NCI-H2171 treated with DMSO at 0.1 percent for 48 hours (cell line): ENCODE measurements around the gene MRPL55.

Experiments
- DNase-seq: peaks from one replicate; lab custom pipeline; 2025; lab: John Stamatoyannopoulos, UW

MRPL55 gene

GRCh38 chr1:228109073-228109961 lies at the start of gene MRPL55:
TSS of gene MRPL55 (minus strand) at chr1:228109299. CDS start at chr1:228108260, 1,039 bp downstream.
- peak; percentile 91 for DNase-seq

- no peak for DNase-seq
Observed at GRCh38 chr1:228158151-228159007, 49.3 kb upstream of the MRPL55 start.

GRCh38 chr1:228157729-228158126 lies 48.6 kb upstream of the MRPL55 start:
- no peak for DNase-seq

- no peak for DNase-seq
Observed at GRCh38 chr1:228156941-228157728, 48.0 kb upstream of the MRPL55 start.

- DNase-seq, result no peak
Observed at GRCh38 chr1:228156515-228156881, 47.4 kb upstream of the MRPL55 start.

DNA sequence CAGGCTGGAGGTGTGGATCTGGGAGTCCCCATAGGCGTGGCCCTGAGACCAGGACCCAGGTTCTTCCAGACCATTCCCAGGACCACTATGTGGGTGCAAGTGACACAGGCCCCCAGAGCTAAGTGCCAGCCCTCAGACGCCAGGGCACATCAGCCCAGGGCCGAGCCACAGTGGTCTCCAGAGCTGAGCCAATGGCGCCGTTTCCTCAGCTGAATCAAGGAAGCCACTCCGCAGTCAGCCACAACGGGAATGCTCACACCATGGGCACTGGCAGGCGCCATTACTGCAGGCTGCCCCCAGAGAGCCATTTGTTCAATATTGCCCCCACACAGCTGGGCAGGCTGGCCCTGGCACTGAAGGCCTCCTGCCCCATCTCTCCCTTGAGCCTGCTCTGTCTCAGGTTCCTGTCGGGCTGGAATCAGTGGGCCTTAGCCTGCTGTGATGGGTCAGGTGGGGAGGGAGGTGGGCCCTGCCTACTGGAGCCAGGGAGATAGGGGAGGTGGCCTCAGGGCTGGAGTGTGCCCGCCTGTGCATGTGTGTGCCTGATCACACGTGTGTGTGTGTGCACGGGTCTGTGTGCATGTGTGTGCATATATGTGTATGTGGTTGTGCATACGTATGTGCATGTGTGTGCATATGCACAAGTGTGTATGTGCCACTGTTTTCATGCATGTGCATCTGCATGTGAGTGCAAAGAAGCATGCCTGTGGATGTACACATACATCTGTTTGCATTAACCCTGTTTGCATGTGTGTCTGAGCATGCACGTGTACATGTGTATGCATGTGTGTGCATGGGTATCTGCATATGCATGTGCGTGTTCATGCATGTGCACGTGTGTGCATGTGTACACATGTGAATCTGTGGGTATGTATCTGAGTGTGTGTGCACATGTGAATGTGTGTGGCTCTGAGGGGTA lies 46.8 kb upstream of the MRPL55 start:
- no peak for DNase-seq

GRCh38 chr1:228154670-228155571 lies 45.8 kb upstream of the MRPL55 start:
- DNase-seq, result no peak

DNA sequence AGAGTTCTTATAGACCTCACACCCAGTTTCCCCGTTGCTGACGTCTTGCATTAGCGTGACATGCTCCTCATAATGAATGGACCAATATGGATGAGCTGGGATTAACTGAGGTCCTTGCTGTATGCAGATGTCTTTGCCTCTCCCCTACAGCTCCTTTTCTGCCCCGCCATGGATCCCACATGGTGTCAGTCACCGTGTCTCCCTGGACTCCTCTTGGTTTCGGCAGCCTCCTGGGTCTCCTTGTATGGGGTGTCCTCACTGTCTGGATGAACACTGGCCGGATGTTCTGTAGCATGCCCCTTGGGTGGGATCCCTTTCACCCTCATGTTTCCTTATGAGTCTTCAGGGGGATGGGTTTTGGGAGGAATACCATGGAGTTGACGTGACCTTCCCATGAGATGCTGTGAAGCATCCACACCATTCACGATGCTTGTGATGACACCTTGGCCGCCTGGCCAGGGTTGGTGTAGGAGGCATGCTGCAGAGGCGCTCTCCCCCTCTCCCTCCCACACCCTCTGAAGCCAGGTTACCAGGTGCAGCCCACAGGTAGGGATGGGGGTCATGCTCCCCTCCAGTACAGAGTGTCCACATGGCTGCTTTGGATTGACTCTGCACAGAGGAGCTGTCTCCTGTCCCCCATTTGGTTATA lies 45.0 kb upstream of the MRPL55 start:
- DNase-seq, result no peak

DNA sequence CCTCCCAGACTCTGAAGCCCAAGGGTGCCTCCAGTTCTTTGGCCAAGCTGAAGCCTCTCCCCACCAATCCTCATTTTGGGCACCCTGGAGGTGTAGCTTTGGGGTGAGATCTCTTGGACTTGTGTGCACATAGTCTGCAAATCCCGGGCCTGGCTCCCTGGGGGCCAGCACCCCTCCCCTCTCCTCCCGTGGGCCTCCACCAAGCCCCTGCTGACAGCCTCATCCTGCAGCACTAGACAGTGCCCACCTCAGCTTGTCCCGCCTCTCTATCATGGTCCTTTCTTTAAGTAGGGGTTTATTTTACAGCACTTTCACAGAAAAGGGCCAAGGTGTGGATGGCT lies 43.8 kb upstream of the MRPL55 start:
- DNase-seq, result no peak

- DNase-seq, result no peak
Observed at GRCh38 chr1:228152097-228152917, 43.2 kb upstream of the MRPL55 start.

DNA sequence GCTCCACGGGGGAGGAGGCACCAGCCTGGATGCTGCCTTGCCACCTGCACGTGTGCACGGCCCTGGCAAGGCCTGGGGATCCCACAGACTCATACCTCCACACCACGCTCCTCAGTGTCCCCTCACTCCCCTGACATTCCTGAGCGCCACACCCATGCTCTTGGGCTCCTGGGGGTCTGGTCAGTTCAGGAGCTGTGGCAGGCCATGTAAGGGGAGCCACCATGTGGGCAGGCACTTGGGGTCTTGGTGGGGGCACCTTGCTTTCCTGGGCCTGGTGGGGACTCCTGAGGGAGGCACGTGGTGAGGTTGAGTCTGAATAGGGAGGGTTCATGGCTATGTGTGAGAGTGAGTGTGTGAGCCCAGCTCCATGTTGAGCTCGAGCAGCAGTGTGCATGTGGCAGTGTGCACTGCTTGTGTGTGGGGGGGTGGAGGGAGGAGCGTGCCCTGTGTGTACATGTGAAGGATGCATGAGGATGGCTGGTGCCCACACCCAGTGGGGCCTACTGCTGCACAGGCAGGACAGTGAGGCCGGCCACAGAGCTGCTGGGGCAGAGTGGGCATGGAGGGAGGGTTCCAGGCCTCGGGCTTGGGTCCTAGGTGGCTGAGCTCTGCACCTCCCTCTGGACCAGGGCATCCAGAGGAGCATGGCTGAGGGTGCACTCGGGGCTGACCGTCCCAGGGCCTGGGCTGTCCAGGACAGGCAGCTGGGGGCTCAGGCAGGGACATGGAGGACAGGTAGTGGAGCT lies 42.3 kb upstream of the MRPL55 start:
- DNase-seq, result no peak

DNA sequence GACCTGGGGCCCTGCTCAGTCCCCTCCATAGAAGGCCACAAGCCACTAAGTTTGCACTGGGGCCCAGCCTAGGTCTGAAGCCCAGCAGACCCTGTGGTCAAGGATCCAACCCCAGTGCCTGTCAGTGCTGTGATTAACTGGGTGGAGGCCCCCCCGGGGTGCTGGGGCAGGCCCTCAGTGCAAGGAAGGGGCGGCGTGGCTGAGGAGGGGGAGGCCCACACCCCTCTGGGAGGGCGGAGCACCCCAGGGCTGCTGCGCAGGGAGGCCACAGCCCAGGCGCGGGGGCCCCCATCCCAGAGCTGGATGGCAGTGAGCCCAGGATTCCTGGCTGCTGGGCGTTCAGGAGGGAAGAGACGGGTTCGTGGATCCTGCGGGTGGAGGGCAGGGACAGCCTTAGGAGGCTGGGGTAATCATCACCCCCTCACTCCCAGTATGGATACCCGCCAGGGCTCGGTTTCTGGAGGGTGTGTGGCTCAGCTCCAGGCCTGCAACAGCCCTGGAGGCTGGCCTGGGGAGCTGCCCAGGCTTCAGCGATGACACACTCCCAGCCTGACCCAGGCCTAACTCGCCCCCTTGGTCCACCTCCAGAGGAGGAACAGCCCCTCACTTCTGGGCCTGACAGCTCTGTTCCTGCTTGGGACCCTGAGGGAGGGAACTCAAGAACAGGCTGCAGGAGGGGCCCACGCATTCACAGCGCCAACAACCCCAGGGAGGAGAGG lies 41.5 kb upstream of the MRPL55 start:
- no peak for DNase-seq

DNA sequence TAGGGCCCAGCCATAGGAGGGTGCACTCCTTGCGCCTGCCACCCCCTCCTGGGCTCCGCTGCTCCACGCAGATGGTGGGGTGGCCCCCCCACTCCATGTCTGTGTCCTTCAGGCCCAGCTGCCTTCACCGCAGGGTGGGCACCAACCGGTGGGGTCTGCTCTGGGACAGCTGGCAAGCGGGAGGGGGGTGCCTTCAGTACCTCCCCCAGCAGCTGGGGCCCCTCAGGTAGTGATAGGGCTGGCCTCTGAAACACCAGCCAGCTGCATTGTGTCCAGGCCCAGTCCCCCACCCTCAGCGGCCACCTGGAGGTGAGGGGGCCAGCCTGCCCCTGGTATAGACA lies 41.0 kb upstream of the MRPL55 start:
- no peak for DNase-seq

DNA sequence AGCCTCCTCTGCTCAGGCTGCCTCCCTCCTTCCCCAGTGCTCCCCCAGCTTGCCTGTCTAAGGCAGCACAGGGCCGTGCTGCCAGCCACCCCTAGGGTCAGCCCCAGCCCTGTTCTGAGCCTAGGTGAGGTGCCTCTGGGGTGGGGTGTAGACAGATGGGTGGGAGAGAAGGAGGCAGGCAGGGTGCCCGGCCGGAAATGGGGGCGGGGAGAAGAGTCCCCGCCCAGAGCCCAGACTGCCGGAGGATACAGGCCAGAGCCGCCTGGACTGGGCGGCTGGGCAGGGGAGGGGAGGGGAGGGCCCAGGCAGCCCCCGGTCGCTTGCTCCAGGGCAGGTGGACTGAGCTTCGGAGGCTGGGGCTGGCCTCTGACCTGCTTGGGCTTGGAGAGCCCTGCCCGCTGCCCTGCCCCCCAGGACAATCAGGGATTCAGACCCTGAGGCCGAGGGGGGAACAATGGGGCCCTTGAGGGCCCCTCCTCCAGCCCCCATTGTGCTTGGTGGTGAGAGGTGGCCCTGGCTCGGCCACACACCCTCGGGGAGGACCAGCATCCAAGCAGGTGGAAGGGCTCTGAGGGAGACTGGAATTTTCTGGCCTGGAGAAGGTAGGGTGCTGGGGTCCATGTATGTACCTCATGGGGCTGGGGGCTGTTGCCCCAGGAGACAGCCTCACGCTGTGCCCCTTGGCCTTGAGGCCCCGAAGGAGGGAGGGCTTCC lies 40.5 kb upstream of the MRPL55 start, which contains the start of gene GJC2:
TSS of gene GJC2 (plus strand) at position 525 of the 714 bp plus-strand sequence. CDS start 7,829 bp downstream, outside the sequence.
- no peak for DNase-seq

- DNase-seq, result no peak
Observed at GRCh38 chr1:228148935-228149405, 39.9 kb upstream of the MRPL55 start.

GRCh38 chr1:228148196-228148861 lies 39.2 kb upstream of the MRPL55 start:
- no peak for DNase-seq
